Measurements from ENCODE around the gene CLPTM1L.

CLPTM1L gene

GRCh38 chr5:1352231-1353219 lies 7.6 kb upstream of the CLPTM1L start:
- Histone ChIP-seq H3K36me3 (no peaks in the 10 kb centered on the region), H3K4me3 (ENCODE audit: low read depth, low read length) (no peak overlapping the region), H3K27me3 (peaks cover 56% of the 10 kb centered on the region), H3K4me1 (no peaks in the 10 kb centered on the region), H3K9me3 (no peaks in the 10 kb centered on the region)
- no peak for DNase-seq
- no peak for TF ChIP-seq CTCF (IDR thresholded peaks at IDR 0.05; ENCODE audit: low read depth, low read length)

- H3K9me3 ChIP-seq = no peaks in the 10 kb centered on the region
- H3K36me3 ChIP-seq = no peaks in the 10 kb centered on the region
- no peak overlapping the region for H3K4me3 ChIP-seq (ENCODE audit: low read depth, low read length)
- H3K27me3 ChIP-seq = peaks cover 42% of the 10 kb centered on the region
- no peak for TF ChIP-seq CTCF (IDR thresholded peaks at IDR 0.05; ENCODE audit: low read depth, low read length)
- no peak for DNase-seq
- H3K4me1 ChIP-seq = no peaks in the 10 kb centered on the region
These were observed 6.3 kb upstream of the CLPTM1L start for GRCh38 chr5:1351156-1351555.

- Histone ChIP-seq H3K4me1 (0 out of 2 replicates have a peak, but pooled peaks cover 2% of the 10 kb centered on the region), H3K9me3 (no peaks in the 10 kb centered on the region), H3K4me3 (ENCODE audit: low read depth, low read length) (0 out of 2 replicates have a peak overlapping the region, but pooled peaks have one; percentile 4), H3K27me3 (peaks cover 23% of the 10 kb centered on the region), H3K36me3 (no peaks in the 10 kb centered on the region)
- peak; percentile 48 for DNase-seq
- TF ChIP-seq CTCF (IDR thresholded peaks at IDR 0.05; ENCODE audit: low read depth, low read length) = peak; percentile 10; the same call in 1 of the 2 replicates
These were observed 4.3 kb upstream of the CLPTM1L start for GRCh38 chr5:1349246-1349645.

GRCh38 chr5:1348986-1349245 lies 4.0 kb upstream of the CLPTM1L start:
- no peak for DNase-seq
- Histone ChIP-seq H3K27me3 (peaks cover 21% of the 10 kb centered on the region), H3K4me3 (ENCODE audit: low read depth, low read length) (0 out of 2 replicates have a peak overlapping the region, but pooled peaks have one; percentile 4), H3K4me1 (peaks cover 2% of the 10 kb centered on the region; the same call in 1 of the 2 replicates), H3K9me3 (no peaks in the 10 kb centered on the region), H3K36me3 (no peaks in the 10 kb centered on the region; the same call in 1 of the 2 replicates)
- no peak for TF ChIP-seq CTCF (IDR thresholded peaks at IDR 0.05; ENCODE audit: low read depth, low read length)

- Histone ChIP-seq H3K4me1 (peaks cover 2% of the 10 kb centered on the region; the same call in 1 of the 2 replicates), H3K27me3 (peaks cover 10% of the 10 kb centered on the region), H3K4me3 (ENCODE audit: low read depth, low read length) (no peak overlapping the region), H3K9me3 (no peaks in the 10 kb centered on the region), H3K36me3 (peaks cover 9% of the 10 kb centered on the region)
- TF ChIP-seq CTCF (IDR thresholded peaks at IDR 0.05; ENCODE audit: low read depth, low read length) = no peak
- DNase-seq = no peak
These were observed 2.7 kb upstream of the CLPTM1L start for GRCh38 chr5:1347571-1347970.
